Smooth muscle cell (in vitro differentiated cells): ENCODE data around the gene DMD. TPM values are rescaled to one million over a fixed set of nuclear protein-coding genes. Genes with fewer than 3 reads are reported as not detected.

Experiments
- DNase-seq: peaks from one replicate; lab custom pipeline; 2025; ENCODE audit not compliant: unreplicated experiment; lab: John Stamatoyannopoulos, UW
- H2AFZ ChIP-seq: fragments of 200-600 bp; sonication (generic); 2 replicates; pipeline ENCODE4 v1.6.0; 2016; ENCODE audit warnings: antibody characterized with exemption, low read depth, mild to moderate bottlenecking
- H3F3A ChIP-seq: fragments of 200-600 bp; sonication (generic); 2 replicates; pipeline ENCODE4 v1.6.0; 2017; ENCODE audit warnings: antibody characterized with exemption, low read depth
- H3K27ac ChIP-seq: fragments of 200-600 bp; sonication (generic); 2 replicates; pipeline ENCODE4 v1.5.1; 2016; ENCODE audit warnings: low read depth, mild to moderate bottlenecking
- H3K27me3 ChIP-seq: fragments of 200-600 bp; sonication (generic); 2 replicates; pipeline ENCODE4 v1.6.1; 2016; ENCODE audit warnings: low read depth, mild to moderate bottlenecking
- H3K36me3 ChIP-seq: fragments of 200-600 bp; sonication (generic); 2 replicates; pipeline ENCODE4 v1.5.1; 2016; ENCODE audit warnings: low read depth
- H3K4me1 ChIP-seq: fragments of 200-600 bp; sonication (generic); 2 replicates; pipeline ENCODE4 v1.5.1; 2016; ENCODE audit warnings: low read depth
- H3K4me2 ChIP-seq: fragments of 200-600 bp; sonication (generic); 2 replicates; pipeline ENCODE4 v1.6.0; 2016; ENCODE audit warnings: mild to moderate bottlenecking
- H3K4me3 ChIP-seq: fragments of 200-600 bp; sonication (generic); 2 replicates; pipeline ENCODE4 v1.5.1; 2016; ENCODE audit warnings: mild to moderate bottlenecking
- H3K79me2 ChIP-seq: fragments of 200-600 bp; sonication (generic); 2 replicates; pipeline ENCODE4 v1.6.0; 2016; ENCODE audit warnings: low read depth, mild to moderate bottlenecking
- H3K9ac ChIP-seq: fragments of 200-600 bp; sonication (generic); 2 replicates; pipeline ENCODE4 v1.6.0; 2016; ENCODE audit warnings: low read depth
- H3K9me3 ChIP-seq: fragments of 200-600 bp; sonication (generic); replicated peaks from 2 replicates; pipeline ENCODE4 v1.5.1; 2016; ENCODE audit warnings: low read depth
- H4K20me1 ChIP-seq: fragments of 200-600 bp; sonication (generic); 2 replicates; pipeline ENCODE4 v1.6.0; 2016; ENCODE audit warnings: low read depth
- CTCF ChIP-seq: fragments of 200-600 bp; sonication (generic); IDR thresholded peaks from 2 replicates; pipeline ENCODE4 v1.5.1; 2017; ENCODE audit warnings: borderline replicate concordance, mild to moderate bottlenecking, antibody characterized with exemption; ENCODE audit not compliant: insufficient read depth, poor library complexity, severe bottlenecking
- WGBS: methylation state at CpG from one replicate; pipeline ENCODE4 v1.1.7; 2016; ENCODE audit warnings: low lambda C conversion rate; 5-methylcytosine and 5-hydroxymethylcytosine counted together
- polyA plus RNA-seq: library from polyadenylated mRNA; unstranded; fragments of >200 nt; fragmentation: Nextera tagmentation; extraction: Ambion mirVana; gene quantifications from 2 replicates; pipeline ENCODE4 v1.2.1, GENCODE V29; 2016
- total RNA-seq: library from RNA; depleted of rRNA; stranded (reverse); fragments of >200 nt; gene quantifications from 2 replicates; pipeline ENCODE4 v1.2.3, GENCODE V29; 2014

Gene DMD
- total and polyA plus RNA-seq, 2 experiments from 2014 or later, result 12.3 to 12.6 TPM

DNA sequence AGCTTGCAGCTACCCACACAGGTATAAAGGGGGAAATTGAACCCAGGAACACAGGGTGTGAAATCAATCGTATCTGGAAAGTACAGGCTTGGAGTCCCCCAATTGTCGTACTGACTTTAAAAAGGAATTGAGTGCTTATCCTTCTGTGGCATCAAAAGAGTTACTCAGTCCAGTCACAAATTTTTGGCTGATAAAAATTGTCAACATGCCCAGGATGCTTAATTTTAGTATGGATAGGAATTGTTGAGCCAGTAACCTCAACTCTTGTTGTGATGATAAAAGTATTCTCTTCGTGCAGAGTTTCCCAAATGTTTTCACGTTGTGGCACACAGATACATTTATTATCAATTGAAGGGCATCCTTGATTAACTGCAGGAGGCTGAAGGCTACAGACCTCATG, 2096.0 kb downstream of the DMD start:
- no peaks in the 10 kb centered on the region for H4K20me1 ChIP-seq
- H2AFZ ChIP-seq, result no peak overlapping the region
- TF ChIP-seq CTCF, result no peak
- no peaks in the 10 kb centered on the region for H3K36me3 ChIP-seq
- no peak overlapping the region for H3K4me3 ChIP-seq
- no peak overlapping the region for H3K4me2 ChIP-seq
- no peaks in the 10 kb centered on the region for H3F3A ChIP-seq
- H3K27ac ChIP-seq, result no peak overlapping the region
- DNase-seq, result no peak
- H3K9ac ChIP-seq, result no peak overlapping the region
- H3K9me3 ChIP-seq, result no peaks in the 10 kb centered on the region
- H3K79me2 ChIP-seq, result no peaks in the 10 kb centered on the region
- no peaks in the 10 kb centered on the region for H3K27me3 ChIP-seq
- 60% methylated on average over 4 of the region's 4 CpGs for WGBS
- no peaks in the 10 kb centered on the region for H3K4me1 ChIP-seq

- H2AFZ ChIP-seq, result no peak overlapping the region
- WGBS, result 72% methylated on average over 2 of the region's 2 CpGs
- no peak overlapping the region for H3K9ac ChIP-seq
- no peaks in the 10 kb centered on the region for H3K4me1 ChIP-seq
- H3K27me3 ChIP-seq, result no peaks in the 10 kb centered on the region
- H3K27ac ChIP-seq, result no peak overlapping the region
- no peak overlapping the region for H3K4me3 ChIP-seq
- no peak for DNase-seq
- no peaks in the 10 kb centered on the region for H3F3A ChIP-seq
- TF ChIP-seq CTCF, result no peak
- H3K4me2 ChIP-seq, result no peak overlapping the region
- H3K36me3 ChIP-seq, result no peaks in the 10 kb centered on the region
- H4K20me1 ChIP-seq, result no peaks in the 10 kb centered on the region
- H3K79me2 ChIP-seq, result no peaks in the 10 kb centered on the region
- no peaks in the 10 kb centered on the region for H3K9me3 ChIP-seq
Observed at GRCh38 chrX:31114858-31115257, 2096.5 kb downstream of the DMD start.

DNA sequence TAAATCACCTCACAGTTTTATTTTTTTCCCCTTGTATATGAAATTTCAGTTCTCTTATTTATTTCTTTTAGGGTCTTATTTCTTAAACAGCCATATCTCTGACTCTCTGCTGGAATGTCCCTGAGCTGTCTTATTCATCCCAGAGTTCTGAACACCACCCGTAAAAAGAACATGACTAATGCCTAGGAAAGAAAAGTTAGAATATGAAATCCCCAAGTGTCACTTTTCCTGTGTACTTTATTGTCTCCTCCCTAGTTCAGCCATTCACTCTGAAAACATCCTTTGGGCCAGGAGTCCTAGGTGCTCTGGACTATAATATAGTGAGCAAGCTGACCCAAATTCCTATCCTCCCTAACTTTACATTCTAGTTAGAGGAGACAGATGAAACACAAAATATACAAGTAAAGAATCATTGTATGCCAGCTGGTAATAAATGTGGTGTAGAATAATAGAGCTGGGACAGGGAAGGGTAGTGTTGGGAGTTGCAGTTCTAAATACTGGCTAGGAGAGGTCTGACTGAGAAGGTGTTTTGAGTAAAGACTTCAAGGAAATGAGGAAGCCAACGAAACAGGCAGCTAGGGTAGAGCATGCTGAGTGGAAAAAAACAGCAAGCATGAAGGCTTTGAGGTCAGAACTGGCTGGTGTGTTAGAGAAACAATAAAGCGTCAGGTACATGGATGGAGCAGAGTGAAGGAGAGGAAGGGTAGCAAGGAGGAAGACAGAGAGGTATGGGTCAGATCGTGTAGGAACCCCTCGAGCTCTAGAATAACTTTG, 2098.9 kb downstream of the DMD start:
- no peaks in the 10 kb centered on the region for H3K27me3 ChIP-seq
- H4K20me1 ChIP-seq, result no peaks in the 10 kb centered on the region
- H3K79me2 ChIP-seq, result no peaks in the 10 kb centered on the region
- no peaks in the 10 kb centered on the region for H3K36me3 ChIP-seq
- no peak overlapping the region for H2AFZ ChIP-seq
- H3K4me2 ChIP-seq, result no peak overlapping the region
- no peaks in the 10 kb centered on the region for H3K9me3 ChIP-seq
- H3K27ac ChIP-seq, result no peak overlapping the region
- H3K4me1 ChIP-seq, result no peaks in the 10 kb centered on the region
- H3F3A ChIP-seq, result no peaks in the 10 kb centered on the region
- no peak overlapping the region for H3K9ac ChIP-seq
- DNase-seq, result no peak
- TF ChIP-seq CTCF, result no peak
- 74% methylated on average over 5 of the region's 5 CpGs for WGBS
- H3K4me3 ChIP-seq, result no peak overlapping the region

DNA sequence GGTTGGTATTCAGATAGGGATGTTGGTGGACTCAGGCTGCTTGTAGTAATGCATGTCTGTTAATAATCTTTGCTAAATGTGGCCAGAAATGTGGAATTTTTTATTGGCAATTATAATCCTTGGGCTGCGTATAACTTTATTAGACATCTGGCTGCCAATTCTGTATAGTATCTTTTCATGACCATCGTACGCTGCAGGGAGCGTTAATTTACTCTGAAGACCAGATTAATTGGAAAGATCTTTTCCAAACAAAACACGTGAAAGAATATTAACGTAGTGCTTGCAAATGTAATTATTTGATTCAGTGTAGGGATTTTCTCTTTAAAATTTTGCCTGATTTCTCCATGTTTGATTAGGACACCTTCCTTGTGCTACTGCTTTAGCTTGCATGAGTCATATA, 2100.7 kb downstream of the DMD start:
- Histone ChIP-seq H3K9ac (no peak overlapping the region), H3K27ac (no peak overlapping the region)

More for the DNA sequence above, 2100.7 kb downstream of the DMD start:
- no peaks in the 10 kb centered on the region for H3K36me3 ChIP-seq
- H4K20me1 ChIP-seq, result no peaks in the 10 kb centered on the region
- no peaks in the 10 kb centered on the region for H3K9me3 ChIP-seq
- H3K4me3 ChIP-seq, result no peak overlapping the region
- H3K4me1 ChIP-seq, result no peaks in the 10 kb centered on the region
- no peak overlapping the region for H2AFZ ChIP-seq
- no peaks in the 10 kb centered on the region for H3F3A ChIP-seq
- no peak overlapping the region for H3K4me2 ChIP-seq
- 82% methylated on average over 6 of the region's 6 CpGs for WGBS
- H3K27me3 ChIP-seq, result no peaks in the 10 kb centered on the region
- DNase-seq, result no peak
- no peak for TF ChIP-seq CTCF
- no peaks in the 10 kb centered on the region for H3K79me2 ChIP-seq
